ENCODE data around the gene MYPN. TPM values are rescaled to one million over a fixed set of nuclear protein-coding genes. Genes with fewer than 3 reads are reported as not detected.
"Not testable (repeated sequence)": the region's sequence is repeated elsewhere in the genome, so short reads cannot be mapped to it uniquely, and the experiment has no call there.

MYPN gene, protein sequence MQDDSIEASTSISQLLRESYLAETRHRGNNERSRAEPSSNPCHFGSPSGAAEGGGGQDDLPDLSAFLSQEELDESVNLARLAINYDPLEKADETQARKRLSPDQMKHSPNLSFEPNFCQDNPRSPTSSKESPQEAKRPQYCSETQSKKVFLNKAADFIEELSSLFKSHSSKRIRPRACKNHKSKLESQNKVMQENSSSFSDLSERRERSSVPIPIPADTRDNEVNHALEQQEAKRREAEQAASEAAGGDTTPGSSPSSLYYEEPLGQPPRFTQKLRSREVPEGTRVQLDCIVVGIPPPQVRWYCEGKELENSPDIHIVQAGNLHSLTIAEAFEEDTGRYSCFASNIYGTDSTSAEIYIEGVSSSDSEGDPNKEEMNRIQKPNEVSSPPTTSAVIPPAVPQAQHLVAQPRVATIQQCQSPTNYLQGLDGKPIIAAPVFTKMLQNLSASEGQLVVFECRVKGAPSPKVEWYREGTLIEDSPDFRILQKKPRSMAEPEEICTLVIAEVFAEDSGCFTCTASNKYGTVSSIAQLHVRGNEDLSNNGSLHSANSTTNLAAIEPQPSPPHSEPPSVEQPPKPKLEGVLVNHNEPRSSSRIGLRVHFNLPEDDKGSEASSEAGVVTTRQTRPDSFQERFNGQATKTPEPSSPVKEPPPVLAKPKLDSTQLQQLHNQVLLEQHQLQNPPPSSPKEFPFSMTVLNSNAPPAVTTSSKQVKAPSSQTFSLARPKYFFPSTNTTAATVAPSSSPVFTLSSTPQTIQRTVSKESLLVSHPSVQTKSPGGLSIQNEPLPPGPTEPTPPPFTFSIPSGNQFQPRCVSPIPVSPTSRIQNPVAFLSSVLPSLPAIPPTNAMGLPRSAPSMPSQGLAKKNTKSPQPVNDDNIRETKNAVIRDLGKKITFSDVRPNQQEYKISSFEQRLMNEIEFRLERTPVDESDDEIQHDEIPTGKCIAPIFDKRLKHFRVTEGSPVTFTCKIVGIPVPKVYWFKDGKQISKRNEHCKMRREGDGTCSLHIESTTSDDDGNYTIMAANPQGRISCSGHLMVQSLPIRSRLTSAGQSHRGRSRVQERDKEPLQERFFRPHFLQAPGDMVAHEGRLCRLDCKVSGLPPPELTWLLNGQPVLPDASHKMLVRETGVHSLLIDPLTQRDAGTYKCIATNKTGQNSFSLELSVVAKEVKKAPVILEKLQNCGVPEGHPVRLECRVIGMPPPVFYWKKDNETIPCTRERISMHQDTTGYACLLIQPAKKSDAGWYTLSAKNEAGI (N-terminal part only)
- not detected for total RNA-seq

DNA sequence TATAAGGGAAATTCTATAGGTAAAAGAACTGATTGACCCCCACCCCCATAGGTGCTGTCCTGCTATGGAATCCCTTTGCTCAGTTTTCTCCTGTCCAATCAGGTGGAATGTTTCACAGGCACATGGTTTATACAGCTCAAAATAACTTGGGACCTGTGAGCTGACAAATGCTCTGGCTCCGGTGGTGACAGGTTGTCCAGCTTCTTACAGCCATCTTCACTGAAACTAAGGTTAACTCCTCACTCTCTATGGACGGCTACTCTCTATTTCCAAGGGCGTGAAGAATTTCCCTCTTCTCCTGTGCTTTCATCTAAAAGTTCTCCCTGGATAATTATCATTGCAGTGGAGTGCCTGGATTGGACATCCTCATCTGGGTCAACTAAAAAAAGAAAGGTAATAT, at the start of gene MYPN:
MYPN (plus strand) TSS at position 158 of the 400 bp plus-strand sequence. CDS start 11,951 bp downstream, outside the sequence.
- DNase-seq (ENCODE audit: low spot score), result no peak

DNA sequence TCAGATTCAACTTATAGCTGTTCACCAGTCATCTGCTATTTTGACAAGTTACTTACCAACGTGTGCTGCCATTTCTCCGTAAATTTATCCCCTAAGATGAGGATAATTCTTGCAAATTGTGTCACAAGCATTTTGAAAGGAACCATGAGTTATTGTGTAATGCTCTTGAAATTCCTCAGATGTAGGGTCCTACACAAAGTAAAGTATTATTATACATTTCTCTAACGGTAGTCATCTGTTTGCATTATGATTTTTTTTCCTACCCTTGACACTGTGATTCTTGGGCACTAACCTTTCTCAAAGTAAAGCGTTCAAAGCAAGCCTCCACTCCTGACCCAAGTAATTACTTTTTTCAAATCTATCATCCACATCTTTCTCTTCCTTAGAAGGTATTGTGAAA, 42.3 kb upstream of the MYPN start:
- no peak for DNase-seq (ENCODE audit: low spot score)

DNA sequence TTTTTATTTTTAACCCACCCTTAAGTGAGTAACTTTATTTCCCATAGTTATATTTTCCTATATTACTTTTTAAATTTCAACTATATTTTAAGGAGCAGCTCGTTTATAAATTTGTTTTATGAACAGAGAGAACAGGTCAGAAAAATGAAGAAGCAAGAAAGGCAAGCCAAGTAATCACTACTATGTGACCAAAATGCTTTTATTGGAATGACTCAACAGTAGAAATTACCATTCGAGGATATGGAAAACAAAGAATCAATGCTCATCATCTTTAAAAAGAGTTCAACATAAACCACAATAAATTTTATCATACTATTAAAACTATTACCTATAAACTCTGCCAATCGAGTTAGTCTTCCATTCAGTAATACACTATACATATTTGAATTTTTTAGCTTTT, 41.8 kb upstream of the MYPN start:
- no peak for DNase-seq (ENCODE audit: low spot score)

DNA sequence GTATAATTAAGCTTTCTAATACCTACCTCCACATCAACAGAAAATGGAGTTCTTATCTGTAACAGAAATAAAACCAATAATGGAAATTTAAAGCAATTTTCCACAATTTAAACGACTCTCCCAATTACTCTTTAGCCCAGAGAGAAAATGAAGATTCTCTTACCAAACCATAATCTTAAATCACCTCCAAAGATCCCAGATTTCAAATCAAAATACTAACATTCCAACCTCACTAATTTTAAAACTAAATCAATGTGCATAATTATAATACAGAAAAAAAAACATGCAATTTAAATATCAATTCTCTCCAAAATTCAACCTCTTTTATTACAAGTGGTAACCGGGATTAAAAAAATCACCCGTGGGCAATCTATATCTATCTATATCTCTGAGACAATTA, 35.7 kb upstream of the MYPN start:
- no peak for DNase-seq (ENCODE audit: low spot score)

DNA sequence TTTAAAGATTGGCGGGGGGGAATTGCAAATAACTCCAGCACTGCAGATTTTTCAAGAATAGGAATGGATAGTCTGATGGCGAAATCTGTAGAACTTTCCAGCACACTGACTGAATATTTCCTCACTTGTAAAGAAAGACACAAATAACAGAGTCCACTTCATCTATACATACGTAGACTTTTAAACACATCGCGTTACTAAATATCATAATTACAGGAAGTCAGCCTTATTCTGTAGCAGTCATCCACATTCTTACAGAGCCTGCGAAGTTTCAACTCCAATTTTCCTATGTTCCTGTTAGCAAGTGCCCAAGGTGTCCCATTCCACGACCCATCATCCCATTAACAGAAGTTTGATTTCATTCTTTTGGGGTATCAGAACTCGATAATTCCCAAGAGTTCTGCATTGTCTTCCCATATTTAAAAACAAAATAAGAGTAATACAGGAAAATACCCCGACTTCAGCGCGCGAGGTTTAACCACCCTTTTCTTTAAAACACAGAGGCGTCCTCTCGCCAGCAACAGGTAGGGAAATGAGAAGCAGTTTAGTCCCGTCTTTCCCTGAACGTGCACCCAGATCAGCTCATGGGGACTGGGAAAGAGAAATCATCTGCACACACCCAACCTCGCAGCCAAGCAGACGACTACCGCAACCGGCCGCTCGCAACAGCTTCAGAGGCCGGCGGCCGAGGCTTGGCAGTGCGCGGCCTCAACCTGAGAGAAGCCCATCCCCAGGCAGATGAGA, 35.1 kb upstream of the MYPN start:
- DNase-seq (ENCODE audit: low spot score), result peak; percentile 34

DNA sequence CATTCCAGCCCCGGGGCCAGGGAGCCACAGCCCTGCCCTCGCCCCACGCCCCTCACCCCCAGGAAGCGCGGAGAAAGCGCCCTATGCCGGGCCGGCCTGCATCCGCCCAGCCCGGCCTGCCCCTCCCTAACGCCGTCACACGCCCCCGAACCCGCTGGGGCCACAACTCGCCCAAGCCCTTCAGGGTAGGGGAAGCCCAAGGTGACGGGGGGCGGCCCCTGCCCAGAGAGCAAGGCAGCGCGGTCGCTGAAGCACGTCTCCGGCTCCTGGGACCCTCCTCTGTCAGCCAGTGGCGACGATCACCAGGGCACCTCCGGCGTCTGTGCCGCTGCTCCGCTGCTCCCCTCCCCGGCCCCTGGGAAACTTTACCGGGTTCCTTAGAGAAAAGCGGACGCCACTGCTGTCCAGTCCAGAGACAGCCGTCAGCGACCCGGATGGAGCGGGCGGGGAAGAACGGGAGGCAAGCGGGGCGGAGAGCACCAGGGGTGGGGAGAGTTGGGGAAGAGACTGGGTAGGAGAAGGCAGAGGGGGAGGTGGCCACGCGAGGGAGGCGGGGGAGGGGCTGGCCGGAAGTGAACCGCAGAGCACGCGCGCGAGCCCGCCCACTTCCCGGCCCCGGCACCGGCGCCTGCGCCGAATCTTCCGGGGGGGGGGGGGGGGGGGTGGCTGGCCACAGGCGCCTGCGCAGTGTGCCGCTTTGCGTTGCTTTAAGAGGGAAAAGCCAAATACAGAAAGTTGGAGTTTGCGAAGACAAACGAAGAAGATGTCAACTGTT, 34.3 kb upstream of the MYPN start, which contains the start of gene HERC4:
HERC4 (minus strand) TSS at position 509 of the 775 bp plus-strand sequence. CDS start 2,175 bp downstream, outside the sequence.
- DNase-seq (ENCODE audit: low spot score), result peak; percentile 94

DNA sequence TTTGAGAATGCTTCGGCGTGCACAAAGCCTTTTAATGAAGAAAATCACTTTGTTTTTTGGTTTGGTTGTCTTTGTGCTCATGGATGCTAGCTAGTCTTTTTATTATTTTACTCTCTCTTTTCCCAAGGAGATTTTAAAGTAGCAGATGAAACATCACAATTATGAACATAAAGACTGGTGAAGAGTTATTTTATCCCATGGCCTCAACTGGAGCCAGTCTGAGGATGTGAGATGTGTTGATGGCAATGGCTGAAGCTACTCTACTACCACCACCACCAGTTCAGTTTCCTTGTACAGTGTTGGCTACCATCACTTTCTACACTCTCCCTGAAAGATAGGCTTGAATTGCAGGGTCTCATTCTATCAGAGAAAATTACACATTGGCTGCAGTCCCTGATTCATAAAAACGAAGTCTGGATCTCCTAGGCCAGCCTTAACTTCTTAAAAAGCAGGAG, 33.7 kb upstream of the MYPN start:
- no peak for DNase-seq (ENCODE audit: low spot score)

DNA sequence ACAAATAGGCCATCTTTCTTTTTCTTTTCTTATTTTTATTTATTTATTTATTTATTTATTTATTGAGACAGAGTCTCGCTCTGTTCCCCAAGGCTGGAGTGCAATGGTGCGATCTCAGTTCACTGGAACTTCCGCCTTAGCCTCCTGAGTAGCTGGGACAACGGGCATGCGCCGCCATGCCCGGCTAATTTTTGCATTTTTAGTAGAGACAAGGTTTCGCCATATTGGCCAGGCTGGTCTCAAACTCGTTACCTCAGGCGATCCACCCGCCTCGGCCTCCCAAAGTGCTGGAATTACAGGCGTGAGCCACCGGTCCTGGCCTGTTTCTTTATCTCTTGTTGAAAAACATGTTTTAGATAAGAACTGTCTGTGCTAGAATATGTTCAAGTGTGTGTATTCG, 33.2 kb upstream of the MYPN start:
- DNase-seq (ENCODE audit: low spot score), result not testable (repeated sequence)

DNA sequence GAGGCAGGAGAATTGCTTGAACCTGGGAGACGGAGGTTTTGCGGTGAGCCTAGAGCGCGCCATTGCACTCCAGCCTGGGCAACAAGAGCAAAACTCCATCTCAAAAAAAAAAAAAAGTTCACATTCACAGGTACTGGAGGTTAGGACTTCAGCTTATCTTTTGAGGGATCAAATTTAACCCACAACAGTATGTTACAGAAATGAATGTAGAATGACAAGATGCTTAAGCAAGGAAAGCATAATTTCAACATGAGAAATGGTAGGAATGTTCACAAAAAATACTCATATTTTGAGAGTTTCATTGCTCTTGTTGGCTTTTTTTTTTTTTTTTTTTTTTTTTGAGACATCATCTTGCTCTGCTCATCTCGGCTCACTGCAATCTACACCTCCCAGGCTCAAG, 32.3 kb upstream of the MYPN start:
- no peak for DNase-seq (ENCODE audit: low spot score)

DNA sequence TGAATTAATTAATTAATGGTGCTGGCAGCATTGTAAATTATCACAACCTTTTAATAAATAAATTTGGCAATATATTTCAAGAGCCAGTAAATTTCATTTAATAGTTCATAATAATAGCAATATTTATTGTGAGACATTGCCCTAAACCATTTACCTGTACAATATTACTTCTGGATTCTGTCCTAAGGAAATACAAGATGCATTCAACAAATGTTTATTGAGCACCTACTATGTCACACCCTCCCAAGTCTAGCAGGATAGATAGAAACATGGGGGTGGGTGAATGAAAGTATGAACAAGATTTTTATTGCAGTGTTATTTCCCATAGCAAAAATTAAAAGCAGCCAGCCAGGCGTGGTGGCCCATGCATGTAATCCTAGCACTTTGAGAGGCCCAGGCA, 29.9 kb upstream of the MYPN start:
- DNase-seq (ENCODE audit: low spot score), result no peak

DNA sequence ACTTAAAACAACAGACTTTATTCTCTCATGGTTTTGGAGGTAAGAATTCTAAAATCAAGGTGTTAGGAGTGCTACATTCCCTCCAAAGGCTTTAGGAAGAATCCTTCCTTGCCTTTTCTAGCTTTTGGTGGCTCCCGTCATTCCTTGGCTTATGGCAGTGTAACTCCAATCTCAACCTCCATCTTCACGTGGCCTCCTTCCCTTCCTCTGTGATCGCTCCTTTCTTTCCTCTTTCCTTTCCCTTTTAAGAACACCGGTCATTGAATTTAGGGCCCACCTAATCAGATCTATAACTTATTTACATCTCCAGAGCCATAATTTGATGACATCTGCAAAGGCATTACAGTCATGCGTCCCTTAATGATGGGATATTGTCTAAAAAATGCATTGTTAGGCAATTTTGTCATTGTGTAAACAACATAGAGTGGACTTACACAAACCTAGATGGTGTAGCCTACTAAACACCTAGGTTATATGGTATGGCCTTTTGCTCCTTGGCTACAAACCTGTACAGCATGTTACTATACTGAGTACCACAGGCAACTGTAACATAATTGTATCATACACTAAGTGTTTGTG, 28.3 kb upstream of the MYPN start:
- no peak for DNase-seq (ENCODE audit: low spot score)

DNA sequence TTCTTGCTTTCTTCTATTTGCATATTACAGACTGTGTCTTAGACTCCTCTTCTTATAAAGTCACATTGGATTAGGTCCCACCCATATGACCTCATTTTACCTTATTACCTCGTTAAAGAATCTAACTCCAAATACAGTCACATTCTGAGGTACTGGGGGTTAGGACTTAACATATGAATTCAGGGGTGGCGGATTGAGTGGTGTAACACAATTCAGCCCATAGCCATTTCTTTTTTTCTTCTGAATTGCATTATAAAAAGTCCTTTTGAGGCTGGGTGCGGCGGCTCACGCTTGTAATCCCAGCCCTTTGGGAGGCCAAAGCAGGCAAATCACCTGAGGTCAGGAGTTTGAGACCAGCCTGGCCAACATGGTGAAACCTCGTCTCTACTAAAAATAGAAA, 27.4 kb upstream of the MYPN start:
- no peak for DNase-seq (ENCODE audit: low spot score)

DNA sequence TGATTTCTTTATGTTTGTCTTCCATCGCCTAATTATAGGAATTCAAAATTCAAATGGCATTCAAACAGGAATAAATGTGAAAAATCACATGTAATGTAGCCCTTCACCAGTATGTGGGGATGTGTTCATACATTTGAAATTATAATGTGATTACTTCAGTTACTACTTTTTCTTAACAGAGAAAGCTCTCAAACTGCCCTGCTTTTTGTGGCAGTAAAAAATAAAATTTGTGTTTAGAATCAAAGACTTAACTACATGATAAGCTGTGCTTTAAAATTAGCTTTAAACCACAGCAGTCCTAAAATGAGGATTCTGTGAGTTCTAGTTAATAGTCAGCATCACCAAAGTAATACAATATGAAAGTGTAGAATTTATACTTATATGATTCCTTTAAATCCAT, 26.4 kb upstream of the MYPN start:
- DNase-seq (ENCODE audit: low spot score), result no peak

DNA sequence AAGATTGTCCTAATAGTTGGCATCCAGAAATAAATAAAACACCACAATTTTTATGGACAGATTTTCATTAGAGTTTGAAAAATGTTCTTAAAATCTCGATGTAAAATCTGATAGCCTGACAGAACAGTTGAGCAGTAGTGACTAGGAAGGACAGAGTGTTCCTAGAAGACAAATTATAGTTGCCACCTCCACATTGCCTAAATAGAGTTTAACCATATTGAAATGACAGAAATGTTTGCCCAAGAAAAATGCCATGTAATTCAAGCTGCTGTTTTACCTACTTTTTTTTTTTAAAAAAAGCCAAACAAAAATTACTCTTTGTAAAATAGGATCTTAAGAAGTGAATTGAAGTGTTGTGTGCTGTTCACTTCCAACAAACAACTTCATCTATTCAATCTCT, 25.3 kb upstream of the MYPN start:
- no peak for DNase-seq (ENCODE audit: low spot score)

DNA sequence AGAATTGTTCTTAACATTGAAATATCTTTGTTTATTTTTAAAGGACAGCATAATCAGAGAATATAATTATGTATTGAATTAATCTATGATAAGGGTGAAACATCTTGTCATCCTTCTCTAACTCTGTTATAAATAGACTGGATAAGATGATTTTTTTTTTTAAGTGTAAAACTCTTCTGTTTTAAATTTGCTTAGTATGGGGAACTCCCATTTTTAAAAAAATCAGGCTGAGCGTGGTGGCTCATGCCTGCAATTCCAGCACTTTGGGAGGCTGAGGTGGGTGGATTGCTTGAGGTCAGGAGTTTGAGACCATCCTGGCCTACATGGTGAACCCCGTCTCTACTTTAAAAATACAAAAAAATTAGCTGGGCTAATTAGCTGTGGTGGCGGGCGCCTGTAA, 24.8 kb upstream of the MYPN start:
- no peak for DNase-seq (ENCODE audit: low spot score)

DNA sequence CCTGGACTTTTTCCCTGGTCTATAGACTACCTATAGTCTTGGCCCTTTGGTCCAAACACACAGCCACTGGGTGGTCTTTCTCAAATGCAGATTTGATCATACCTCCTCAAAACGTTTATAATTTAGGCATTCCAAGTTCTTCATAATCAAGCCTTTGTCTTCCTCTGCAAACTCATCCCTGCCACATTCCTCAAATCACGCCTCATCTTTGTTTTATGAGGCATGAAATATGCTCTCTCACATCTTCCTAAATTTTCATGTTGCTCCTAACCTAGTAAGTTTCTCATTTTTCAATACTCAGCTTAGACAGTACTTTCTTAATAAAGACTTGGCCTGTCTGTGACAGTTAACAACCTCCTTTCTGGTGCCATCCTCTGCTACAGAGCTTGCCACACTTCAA, 23.3 kb upstream of the MYPN start:
- DNase-seq (ENCODE audit: low spot score), result no peak

DNA sequence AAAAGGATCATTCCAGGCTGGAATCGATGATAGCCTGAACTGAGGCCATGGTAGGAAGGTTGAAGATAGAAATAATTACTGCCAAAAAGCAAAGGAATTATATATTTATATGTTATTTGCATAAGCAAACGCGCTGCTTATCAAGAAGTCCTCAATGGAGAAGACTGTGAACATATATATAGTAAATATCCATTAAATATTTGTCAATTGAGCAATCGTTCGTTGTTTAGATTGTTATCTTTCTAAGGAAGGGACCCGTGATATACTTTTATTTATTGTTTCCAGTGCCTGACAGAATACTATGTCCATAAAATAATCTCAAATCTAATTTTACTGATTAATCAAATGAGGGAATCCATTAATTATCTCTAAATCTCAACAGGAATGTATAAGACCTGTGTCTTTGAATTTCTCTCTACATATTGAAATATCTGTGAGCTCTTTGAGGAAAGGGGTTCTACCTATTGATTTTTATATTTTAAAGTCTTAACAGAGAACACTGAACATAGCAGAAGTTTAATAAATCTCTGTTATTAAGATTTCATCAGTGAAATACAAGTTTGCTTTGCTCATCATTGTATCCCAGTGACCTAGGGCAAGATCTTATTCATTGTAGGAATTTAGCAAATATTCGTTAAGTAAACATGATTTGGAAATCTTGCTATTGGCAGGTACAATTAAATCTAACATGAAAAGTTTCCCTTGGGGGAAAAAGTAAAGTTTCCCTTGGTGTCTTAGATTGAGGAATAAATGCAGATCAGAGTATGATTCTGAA, 22.2 kb upstream of the MYPN start:
- DNase-seq (ENCODE audit: low spot score), result no peak

DNA sequence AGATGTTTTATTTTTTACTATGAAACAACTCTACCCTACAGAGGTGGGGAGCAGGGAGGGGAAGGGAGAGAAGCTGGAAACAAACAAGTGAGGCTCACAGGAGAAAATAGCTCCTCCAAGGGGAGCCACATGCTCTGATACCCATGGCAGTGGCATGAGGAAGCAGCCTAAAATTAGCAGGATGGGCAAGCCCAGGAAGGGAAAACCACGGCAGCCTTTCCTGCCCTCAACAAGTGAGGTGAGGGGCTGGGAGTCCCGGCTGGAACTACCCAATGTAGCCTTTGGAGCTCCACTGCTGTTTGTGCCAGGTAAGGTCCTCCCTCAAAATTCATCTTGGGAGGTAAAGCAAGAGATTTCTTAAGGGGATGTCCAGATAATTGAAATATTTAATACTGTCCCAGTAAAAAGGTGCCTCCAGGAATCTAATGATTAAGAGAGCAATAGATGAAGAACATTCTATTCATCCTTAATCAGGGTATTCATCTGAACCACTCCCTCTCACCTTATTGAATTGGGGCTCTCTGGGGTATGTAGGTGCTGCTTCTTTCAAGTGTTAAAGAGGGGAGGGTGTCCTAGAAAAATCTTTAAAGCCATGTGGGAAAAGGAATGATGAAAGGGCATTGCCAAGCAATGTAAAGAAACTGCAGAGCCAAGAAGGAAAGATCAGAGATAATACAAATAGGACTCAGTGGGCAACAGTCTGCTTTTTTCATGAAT, 21.4 kb upstream of the MYPN start:
- DNase-seq (ENCODE audit: low spot score), result no peak

DNA sequence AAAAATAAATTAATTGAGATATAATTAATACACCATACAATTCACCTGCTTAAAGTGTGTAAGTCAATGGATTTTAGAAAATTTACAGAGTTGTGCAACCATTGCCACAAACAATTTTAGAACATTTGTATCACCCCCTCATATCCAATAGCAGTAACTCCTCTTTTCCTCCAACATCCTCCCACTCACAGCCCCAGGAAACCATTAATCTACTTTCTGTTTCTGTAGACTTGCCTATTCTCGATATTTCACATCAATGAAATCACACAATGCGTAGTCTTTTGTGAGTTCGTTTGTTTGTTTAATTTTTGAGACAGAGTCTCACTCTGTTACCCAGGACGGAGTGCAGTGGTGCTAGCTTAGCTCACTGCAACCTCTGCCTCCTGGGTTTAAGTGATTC, 20.5 kb upstream of the MYPN start:
- no peak for DNase-seq (ENCODE audit: low spot score)

Data from mucosa of gallbladder (tissue), 1 donor.